Ovary (tissue), 3 donors: ENCODE measurements around the gene TMOD3.

Experiments
- CTCF ChIP-seq, 3 donors: fragments of 450-650 bp in 2 of 3; fragments of 200-600 bp in 1 of 3; IDR thresholded peaks; one replicate each; pipeline versions ENCODE4 v1.5.1 to v1.8.0; 2016 to 2022; ENCODE audit warnings: antibody characterized with exemption in 3 of 3, mild to moderate bottlenecking in 1 of 3
- EP300 ChIP-seq: sonication (generic); formaldehyde crosslinking; IDR thresholded peaks from one replicate; pipeline ENCODE4 v1.6.1; 2017; ENCODE audit warnings: antibody characterized with exemption
- POLR2A ChIP-seq: fragments of 450-650 bp; IDR thresholded peaks from one replicate; pipeline ENCODE4 v1.6.1; 2017; ENCODE audit warnings: antibody characterized with exemption, mild to moderate bottlenecking, moderate library complexity
- donor health status: DM: no; HTN: no; CAD: no.

DNA sequence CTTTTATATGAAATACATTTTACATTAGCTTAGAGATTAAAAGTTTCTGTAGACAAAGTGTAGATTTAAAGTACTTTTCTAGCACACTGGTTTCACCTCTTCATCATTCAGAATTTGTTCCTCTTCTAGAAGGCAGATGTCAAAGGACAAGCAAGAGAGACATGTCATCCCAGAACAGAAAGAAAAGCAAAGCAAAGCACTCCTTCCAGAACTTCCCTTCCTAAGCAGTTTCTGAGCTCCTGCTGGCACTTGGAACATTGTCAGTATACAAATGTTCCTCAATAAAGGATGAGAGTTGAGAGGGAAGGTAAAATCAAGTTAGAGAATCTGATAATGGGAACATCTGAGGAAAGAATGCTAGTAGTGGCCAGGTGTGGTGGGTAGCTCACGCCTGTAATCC, 26.2 kb downstream of the TMOD3 start:
- TF ChIP-seq CTCF (IDR thresholded peaks at IDR 0.05) (no peak), EP300 (no peak), POLR2A (no peak)
